AG09309 (cell line): Measurements from ENCODE around the gene TNS1.

Source experiments
- DNase-seq: peaks from one replicate; pipeline ENCODE4 v3.0.0-alpha.2; 2010; ENCODE audit warnings: low read depth
- H3K4me3 ChIP-seq: 2 replicates; pipeline ENCODE4 v1.5.1; 2011; ENCODE audit warnings: mild to moderate bottlenecking, low read depth, low read length, moderate library complexity; ENCODE audit not compliant: control insufficient read depth
- TF ChIP-seq, protein P1 (sequence below): IDR thresholded peaks from 2 replicates; pipeline ENCODE4 v1.5.1; 2011; ENCODE audit warnings: mild to moderate bottlenecking, low read depth, low read length, inconsistent platforms; ENCODE audit not compliant: insufficient read depth, control insufficient read depth; ENCODE audit errors: missing control alignments

The TNS1 gene

GRCh38 chr2:218029366-218030360 lies 26.9 kb upstream of the TNS1 start:
- no peak overlapping the region for H3K4me3 ChIP-seq
- TF ChIP-seq, protein P1, sequence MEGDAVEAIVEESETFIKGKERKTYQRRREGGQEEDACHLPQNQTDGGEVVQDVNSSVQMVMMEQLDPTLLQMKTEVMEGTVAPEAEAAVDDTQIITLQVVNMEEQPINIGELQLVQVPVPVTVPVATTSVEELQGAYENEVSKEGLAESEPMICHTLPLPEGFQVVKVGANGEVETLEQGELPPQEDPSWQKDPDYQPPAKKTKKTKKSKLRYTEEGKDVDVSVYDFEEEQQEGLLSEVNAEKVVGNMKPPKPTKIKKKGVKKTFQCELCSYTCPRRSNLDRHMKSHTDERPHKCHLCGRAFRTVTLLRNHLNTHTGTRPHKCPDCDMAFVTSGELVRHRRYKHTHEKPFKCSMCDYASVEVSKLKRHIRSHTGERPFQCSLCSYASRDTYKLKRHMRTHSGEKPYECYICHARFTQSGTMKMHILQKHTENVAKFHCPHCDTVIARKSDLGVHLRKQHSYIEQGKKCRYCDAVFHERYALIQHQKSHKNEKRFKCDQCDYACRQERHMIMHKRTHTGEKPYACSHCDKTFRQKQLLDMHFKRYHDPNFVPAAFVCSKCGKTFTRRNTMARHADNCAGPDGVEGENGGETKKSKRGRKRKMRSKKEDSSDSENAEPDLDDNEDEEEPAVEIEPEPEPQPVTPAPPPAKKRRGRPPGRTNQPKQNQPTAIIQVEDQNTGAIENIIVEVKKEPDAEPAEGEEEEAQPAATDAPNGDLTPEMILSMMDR = no peak
- DNase-seq = no peak

DNA sequence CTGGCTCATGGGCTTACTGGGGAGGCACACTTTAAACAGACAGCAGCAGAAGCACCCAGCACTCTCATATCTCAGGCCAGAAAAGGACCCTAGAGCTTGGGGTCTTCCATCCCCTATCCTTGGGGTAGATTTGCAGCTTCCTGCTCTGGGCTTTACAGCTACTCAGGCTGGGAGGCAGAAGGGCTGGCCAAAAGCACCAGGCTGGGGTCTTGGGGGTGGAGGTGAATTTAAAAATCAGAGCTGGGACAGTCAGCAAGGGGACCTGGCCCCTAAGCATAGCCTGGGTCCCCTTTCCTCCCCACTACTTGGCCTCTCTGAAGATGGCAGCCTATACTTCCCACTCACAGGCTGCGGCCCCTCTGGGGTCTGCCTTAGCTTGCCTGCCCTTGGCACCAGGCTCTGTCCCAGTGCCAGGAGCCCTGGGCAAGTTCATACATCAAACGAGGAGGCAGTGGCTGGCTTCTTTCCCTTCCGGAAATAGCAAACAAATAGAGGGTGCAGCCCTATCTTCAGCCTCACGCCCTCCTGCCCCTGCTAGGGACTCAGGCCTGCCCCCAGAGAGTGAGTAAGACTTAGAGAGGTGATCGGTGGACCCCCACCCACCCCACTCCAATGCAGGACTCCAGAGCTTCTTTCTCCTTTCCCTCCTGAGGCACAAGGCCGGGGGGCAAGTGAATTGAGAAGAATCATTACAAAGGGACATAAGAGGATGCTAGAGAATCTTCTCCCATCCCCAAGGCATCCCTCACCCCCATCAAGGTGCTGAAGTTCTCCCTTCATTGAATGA lies 26.0 kb upstream of the TNS1 start:
- no peak overlapping the region for H3K4me3 ChIP-seq
- DNase-seq = no peak
- TF ChIP-seq, protein P1 = no peak

DNA sequence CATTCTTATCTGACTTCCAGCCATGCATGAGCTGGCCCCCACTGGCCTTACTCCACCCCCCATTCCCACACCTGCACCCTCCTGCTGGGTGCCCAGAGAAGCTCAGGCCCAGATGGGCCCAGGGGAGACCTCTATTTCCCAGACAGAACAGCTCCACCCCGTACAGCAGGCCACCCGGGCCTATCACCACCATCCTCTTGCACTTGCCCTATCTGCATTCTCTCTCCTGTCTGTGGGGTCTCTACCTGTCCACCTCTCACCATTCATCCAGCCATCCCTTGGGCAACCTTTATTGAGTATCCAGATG lies 25.3 kb upstream of the TNS1 start:
- no peak overlapping the region for H3K4me3 ChIP-seq
- no peak for DNase-seq
- TF ChIP-seq, protein P1 = no peak

DNA sequence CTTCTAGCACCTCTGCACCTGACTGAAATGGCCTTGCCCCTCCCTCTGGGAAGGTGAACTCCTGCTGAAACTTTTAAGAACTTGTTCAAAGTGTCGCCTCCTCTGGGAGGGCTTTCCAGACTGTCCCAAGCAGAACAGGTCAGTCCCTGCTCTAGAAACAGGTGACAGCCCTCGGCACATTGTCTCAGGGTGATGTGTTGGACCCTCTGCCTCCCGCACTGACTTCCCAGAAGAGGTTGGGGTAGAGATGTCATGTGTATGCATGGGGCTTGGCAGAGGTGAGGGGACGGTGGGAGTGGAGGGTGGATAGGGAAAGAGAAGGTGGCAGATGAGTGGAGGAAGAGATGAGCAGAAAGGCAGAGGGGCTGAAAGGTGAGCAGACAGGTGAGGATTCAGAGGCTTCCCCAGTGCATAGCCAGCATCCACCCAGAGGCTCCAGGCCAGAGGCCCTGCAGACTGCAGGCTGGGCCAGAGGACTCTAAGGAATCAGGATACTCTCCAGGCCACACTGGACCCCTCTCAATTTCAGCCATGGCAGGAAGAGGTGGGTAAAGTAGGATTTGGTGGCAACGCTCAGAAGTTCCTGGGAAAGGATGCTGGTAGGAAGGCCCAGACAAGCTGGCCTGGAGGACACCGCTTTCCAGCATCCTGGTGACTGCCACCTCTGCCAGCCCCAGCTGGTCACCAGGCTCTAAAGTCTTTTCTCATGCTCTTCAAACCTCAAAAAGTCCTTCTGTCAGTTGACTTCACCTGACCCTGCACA lies 24.8 kb upstream of the TNS1 start:
- H3K4me3 ChIP-seq = no peak overlapping the region
- no peak for DNase-seq
- TF ChIP-seq, protein P1 = no peak

DNA sequence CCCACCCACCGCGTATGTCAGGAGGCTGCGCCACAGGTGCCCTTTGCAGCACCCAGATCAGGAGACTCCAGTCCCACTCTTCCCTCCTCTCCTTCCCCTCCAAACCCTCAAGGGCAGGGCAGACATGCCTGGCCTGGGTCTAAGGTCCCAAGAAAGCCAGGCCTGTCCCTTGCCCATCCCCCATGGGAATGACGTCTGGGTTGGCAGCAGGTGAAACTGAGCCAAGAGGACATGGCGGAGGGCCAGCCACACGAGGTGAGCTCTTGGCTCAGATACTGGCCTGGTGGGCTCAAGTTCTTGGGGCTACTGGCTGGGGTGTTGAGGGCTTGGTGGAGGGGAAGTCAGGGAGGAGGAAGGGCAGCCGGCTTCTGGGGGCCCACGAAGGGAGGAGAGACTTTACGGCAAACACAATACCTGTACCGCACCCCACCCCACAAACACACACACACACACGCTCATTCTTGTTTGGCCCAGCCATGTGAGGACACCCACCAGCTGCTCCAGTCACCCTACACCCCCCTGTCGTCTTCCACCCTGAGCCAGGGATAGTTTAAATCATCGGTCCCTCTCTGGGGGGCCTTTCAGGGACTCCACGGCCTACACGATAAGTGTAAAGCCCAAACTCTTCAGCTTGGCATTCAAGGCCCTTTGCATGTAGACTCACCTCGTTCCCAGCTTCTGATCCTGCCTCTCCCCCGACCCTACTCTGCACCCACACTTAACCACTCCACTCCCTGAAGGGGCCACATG lies 24.1 kb upstream of the TNS1 start:
- TF ChIP-seq, protein P1 = no peak
- no peak overlapping the region for H3K4me3 ChIP-seq
- no peak for DNase-seq

DNA sequence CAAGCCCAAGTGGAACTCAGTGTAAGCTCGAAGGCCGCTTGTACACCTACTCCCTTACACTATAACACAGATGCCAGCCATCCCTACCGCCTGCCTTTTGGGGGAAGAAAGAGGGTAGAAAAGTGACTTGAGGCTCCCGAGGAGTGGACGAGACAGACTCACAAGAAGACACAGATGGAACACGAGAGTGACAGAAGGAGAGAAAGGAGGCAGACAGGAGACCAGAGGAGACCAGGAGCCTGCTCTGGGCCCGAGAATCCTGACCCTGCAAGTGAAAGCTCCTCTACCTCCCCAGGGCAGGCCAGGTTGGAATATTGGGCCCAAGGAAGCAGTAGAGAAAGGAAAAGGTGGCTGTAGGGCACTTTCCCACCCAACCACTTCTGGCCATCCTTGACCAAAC lies 23.4 kb upstream of the TNS1 start:
- TF ChIP-seq, protein P1 = no peak
- no peak overlapping the region for H3K4me3 ChIP-seq
- no peak for DNase-seq
